Measurements from ENCODE around the gene PLEKHM2. TPM values are rescaled to one million over a fixed set of nuclear protein-coding genes. Genes with fewer than 3 reads are reported as not detected.

Gene PLEKHM2
- total and polyA plus RNA-seq, 2 of the 8 experiments (the other 6 are each of a cell fraction or from before 2014, with no cell fraction given), result 38.3 to 47.6 TPM

- TF ChIP-seq CHD7 (IDR thresholded peaks at IDR 0.05; ENCODE audit: insufficient replicate concordance, low read length) (no peak), CHD2 (IDR thresholded peaks at IDR 0.05; ENCODE audit: low read length) (no peak), TAF7 (optimal IDR thresholded peaks at IDR 0.05; ENCODE audit: borderline replicate concordance, low read depth, low read length) (no peak), CTCF (IDR thresholded peaks at IDR 0.05; ENCODE audit: control extremely low read depth in 1 of 3, insufficient read depth in 1 of 3, low read depth in 1 of 3, low read length in 3 of 3) (no peak), POLR2AphosphoS5 (IDR thresholded peaks at IDR 0.05; ENCODE audit: low read depth, low read length) (no peak), POLR2A (IDR thresholded peaks at IDR 0.05; ENCODE audit: control extremely low read depth in 1 of 2, low read depth in 2 of 2, low read length in 2 of 2) (no peak), SP2 (IDR thresholded peaks at IDR 0.05; ENCODE audit: low read length) (no peak), SIN3A (conservative IDR thresholded peaks at IDR 0.05 in 1 of 2, IDR thresholded peaks at IDR 0.05 in 1 of 2; ENCODE audit: low read depth in 1 of 2, low read length in 2 of 2) (no peak), SUZ12 (IDR thresholded peaks at IDR 0.05; ENCODE audit: low read length) (no peak)
These were observed 8.1 kb downstream of the PLEKHM2 start (continued) for GRCh38 chr1:15692121-15692682.

Measured in H1 (cell line).